GF-D8 (cell line): ENCODE results near the gene POLD2.
"Not testable (repeated sequence)": the region's sequence is repeated elsewhere in the genome, so short reads cannot be mapped to it uniquely, and the experiment has no call there.

Experiments used
- DNase-seq: peaks from one replicate; lab custom pipeline; 2025; lab: John Stamatoyannopoulos, UW

POLD2 gene

DNA sequence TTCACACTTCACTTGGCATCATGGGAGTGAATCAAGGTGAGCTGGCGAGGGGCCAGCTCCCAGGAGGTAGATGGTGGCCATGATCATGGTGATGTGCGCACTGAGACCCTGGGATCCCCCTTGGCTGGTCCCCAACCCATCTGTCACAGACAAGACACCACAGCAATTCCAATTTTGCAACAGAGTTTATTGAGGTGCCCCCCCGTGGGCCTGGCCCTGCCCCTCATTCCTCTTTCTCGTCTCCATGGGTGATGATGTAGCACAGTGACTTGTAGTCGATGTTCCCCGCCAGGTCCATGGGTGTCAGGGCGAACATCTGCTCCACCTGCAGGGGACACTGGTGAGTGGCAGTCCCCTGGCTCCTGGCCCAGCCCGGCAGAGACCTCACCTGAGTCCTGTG, 15.3 kb upstream of the POLD2 start:
- DNase-seq = no peak

- no peak for DNase-seq
Observed at GRCh38 chr7:44136731-44137130, 13.4 kb upstream of the POLD2 start.

- no peak for DNase-seq
Observed at GRCh38 chr7:44134943-44135628, 11.7 kb upstream of the POLD2 start.

DNA sequence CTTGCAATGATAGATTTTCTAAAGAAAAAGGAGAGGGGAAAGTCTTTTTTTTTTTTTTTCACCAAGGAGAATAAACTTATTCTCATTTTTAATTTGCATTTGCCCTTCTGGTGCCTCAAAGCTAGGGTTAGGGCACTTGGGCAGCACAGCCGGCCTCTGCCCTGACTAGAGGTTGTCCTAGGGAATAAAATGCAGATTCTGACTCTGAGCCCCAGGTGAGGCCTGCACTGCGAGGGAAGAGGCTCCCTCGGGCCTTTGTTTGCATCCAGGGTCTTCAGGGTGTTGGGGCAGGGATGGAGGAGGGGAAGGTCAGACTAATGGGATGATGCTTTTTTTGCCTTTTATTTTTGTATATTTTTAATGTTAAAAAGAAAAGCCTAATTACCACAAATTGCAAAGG, 9.9 kb upstream of the POLD2 start:
- no peak for DNase-seq

DNA sequence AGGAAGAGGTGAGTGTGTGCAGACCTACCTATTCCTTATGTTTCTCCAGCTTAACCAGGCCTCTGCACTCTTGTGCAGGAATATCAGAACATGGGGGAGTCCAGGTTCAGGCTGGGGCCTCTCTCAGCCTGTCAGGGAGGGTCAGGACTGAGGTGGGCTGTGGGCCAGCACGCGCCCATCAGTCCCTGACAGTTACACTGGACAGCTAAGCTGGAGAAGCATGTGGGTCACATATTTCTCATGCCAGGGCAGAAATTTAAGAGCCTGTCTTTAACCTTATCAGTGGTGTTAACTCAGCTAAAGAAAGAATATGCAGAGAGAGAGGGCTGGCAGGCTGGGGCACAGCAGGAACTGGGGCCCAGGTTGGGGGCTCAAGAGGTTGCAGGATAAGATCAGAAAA, 8.7 kb upstream of the POLD2 start:
- no peak for DNase-seq

DNA sequence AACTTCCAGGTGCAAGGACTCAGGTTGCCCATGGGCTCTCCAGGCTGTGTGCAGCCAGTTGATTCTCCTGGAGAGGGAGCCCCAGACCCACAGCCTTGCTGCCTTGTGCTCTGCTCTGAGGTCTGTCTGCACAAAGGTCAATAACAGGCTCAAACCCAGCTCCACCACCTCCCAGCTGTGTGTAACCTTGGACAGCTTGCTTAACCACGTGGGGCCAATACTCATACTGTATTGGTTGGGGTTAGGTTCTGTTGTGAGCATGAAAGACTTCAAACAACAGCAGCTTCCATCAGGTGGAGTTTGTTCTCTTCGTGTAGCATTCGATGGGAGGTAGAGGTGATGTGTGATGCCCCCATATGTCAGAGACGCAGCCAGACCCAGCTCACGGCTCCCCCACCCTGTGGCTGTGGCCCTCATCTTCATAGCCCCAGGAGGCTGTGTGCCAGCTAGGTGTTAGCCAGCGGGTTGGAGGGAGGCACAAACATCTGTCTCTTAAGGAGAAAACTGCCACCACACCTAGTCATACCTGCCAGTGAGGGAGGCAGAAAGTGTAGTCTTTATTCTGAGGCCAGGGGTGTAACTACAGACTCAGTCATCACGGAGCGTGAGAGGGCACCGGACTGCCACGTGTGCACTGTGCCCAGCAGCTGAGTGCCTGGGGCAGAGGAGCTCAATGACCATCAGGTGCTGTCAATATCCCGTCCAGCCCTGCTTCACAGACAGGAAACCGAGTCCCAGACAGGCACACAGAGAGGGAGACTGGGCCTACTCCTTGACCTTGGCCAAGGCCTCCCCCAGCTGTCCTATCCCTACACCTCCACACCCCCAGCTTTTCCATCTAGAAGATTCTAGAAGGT, 8.1 kb upstream of the POLD2 start:
- no peak for DNase-seq

- DNase-seq = no peak
Observed at GRCh38 chr7:44128721-44129582, 5.6 kb upstream of the POLD2 start.

DNA sequence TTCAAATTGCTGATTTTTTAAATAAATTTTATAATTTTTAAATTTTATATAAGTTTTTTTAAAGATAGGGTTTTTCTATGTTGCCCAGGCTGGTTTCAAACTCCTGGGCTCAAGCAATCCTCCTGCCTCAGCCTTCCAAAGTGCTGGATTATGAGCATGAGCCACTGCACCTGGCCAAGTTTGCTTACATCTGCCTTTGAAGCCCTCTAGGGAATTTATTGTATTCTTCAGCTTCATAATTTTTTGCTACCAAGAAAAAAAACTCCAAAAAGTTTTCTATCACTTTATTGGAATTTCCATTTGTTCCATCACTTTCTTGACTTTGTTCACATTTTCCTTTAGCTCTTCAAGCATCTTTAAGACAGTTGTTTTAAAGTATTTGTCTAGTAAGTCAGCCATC, 3.8 kb upstream of the POLD2 start:
- DNase-seq = no peak

GRCh38 chr7:44126574-44126973, 3.2 kb upstream of the POLD2 start:
- not testable (repeated sequence) for DNase-seq

DNA sequence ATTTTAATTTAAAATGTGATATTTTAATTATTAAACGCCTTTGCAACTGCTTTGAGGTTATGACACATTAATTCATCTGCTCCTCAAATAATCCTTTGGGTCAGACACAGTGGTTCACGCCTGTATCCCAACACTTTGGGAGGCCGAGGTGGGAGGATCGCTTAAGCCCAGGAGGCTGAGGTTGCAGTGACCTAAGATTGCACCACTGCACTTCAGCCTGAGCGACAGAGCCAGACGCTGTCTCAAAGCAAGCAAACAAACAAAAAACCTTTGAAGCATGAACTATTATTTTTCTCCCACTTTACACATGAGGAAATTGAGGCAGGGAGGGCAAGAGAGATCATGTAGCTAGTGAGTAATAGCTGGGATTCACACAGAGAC, 1.5 kb upstream of the POLD2 start:
- no peak for DNase-seq

DNA sequence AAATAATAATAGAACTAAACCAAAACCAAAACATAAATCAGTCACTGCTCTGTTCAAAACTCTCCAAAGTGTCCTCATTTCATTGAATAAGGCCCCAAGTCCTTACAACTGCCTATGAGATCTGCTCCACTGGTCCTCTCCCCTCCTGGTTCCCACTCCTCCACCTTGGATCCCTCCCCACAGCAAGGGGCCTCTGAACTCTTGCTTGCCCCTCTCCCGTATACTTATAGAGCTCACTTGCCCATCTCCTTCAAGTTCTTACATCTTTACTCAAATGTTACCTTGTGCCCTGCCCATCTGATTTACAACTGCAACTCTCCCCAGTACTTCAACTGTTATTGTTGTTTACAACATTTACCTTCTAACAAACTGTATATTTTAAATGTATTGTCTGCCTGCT, 819 bp downstream of the POLD2 start:
- no peak for DNase-seq

GRCh38 chr7:44121761-44122420, 1.5 kb downstream of the POLD2 start:
- no peak for DNase-seq

DNA sequence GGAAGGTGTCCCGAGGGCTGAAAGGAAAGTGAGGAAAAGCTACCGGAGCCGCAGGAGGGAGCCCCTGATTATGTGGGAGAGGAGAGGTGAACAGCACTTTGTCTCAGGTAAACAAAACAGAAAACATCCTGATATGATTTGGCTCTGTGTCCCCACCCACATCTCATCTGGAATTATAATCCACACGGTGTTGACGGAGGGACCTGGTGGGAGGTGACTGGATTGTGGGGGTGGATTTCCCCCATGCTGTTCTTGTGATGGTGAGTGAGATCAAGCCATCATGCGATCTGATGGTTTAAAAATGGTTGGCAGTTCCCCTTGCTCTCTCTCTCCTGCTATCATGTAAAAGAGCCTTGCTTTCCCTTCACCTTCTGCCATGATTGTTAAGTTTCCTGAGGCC, 3.0 kb downstream of the POLD2 start:
- no peak for DNase-seq

DNA sequence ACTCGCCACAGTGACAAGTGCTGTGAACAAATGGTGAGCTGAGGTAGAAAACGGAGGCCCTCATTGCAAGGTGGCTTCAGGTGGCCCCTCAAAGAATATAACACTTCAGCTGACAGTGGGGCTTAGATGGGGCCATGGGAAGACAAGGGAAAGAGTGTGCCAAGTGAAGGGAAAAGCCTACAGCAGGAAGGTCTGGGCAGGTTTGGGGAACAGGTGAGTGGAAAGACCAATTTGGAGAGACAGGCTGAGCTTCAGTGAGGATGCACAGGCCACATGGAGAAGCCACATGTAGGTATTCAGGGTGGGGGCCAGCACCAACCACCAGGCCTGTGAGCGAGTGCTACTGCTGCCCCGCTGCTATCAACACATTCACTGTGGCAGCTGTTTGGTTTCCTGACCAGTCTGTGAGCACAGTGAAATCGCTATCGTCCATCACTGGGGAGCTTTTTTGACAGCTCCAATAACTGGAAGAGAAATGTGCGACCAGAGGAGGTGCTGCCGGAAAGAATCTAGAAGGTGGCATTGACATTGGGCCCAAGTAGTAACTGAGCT, 3.4 kb downstream of the POLD2 start:
- no peak for DNase-seq

DNA sequence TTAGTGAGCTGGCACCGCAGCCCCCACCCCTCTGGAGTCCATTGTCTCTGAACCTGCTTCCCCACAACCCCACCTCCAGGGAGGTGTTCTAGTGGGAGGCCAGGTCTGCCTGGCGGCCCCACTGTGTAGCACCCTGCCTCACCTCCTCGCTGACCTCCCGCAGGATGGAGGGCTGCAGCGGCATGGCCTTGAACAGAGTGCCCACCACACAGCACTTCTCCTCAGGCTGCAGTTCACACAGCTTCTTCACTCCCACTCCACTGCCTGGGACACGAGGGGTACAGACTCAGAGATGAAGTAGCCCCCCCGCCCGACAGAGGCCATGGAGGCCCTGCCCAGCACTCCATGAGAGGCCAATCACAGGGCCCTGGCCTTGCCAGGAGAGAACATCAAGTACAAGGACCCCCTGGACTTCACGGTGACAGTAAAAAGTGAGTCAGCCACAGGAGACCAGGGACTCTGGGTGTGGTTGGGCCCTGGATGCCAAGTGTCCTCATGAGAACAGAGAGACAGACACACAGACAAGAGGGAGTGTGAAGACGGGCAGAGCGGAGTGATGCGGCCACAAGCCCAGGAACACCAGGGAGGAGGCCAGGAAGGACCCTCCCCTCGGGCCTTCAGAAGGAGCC, 5.4 kb downstream of the POLD2 start:
- no peak for DNase-seq

DNA sequence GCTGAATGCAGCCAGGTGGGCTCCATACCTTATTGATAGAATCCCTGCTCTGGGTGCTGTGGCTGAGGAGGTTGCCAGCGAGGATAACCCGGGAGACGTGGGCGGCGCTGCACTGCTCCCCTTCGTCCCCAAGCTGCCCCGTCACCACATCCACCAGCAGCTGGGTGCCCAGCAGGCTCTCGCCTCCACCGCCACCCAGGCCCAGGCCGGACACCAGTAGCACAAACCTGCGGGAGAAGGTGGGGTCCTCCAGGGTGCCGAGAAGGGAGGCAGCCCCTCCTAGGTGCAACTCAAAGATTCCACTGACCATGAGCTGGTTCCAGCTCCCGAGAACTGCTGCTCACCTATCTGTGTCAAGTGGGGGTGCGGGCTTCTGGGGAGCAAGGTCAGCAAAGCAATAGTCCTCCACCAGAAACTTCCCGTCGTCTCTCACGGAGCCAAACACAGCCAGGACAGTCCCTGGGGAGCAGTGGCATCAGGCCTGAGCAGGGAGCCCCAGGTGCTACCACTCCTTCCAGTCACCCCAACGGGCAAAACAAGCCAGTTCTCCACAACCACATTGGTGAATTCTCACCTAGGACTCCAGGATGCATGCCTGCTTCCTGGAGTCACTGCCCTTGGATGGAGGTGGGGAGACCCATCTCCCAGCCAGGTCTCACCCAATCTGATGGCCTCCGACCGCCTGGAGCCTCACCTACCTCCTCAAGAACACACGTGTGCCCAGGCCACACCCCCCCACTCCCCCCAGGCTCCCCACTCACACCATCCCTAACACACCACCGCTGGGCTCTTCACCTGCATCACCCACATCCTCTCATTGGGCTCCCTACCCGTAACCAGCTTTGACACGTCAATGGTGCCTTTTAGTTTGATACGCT, 6.3 kb downstream of the POLD2 start:
- DNase-seq = no peak

DNA sequence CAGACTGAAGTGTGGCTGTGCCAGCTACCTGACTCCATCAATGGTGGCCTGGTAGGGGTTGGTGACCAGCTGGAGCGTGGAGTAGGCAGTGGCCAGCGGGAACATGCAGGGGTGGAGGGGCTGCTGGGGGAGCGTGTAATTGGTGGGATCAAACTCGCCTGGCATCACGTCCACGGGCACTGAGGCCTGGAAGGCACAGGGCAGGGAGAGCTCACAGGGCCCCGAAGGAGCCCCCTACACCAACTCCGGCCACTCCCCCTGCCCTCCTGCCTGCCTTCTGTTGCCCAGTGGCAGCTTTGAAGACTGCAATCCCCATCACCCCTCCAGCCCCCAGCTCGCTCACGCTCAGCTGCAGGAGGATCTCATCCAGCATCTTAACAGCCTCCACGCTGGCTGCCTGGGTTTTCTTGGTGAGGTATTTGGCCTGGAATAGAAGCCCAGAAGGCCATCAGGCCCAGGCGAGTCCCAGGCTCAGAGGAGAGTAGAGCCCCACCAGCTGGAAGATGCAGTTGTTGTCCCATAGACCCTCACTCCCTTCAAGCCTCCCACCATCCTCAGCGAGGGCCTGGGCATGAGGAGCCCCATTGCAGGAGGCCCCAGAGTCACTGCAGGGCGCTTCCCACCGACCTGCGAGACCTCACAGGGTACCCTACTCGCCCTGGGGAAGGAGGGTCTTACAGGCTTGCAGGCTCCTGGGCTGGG, 7.1 kb downstream of the POLD2 start:
- DNase-seq = no peak

DNA sequence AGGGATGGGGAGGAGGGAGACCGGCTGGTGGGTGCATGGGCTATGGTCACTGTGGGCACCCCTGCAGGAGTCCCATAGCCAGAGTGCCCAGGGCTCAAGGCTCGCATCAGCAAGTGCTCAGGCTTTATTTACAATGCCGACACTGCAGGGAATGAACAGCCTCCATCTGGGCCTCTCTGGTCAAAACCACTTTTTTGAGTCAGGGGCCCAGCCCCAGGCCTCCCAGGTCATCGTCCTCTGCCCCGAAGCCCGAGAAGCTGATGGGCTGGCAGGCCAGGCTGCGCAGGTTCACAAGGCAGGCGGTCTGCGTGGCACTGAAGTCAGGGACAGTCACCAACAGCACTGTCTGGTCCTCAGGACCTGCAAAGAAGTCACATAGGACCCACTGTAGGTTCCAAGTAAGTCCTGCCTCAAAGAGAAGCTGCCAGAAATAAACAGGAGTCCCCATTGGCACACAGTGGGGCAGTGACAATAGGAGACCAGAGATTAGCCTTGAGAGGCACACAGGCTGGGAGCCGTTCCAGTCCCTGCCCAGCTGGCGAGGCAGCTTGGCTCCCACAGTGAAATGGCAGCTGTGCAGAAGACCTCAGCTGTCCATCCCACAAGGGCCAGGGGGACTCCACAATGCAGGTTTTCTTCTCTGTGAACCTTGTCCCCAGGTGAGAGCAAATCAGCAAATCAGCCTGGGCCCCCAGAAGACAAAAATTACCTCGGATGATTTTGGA, 8.6 kb downstream of the POLD2 start:
- no peak for DNase-seq

GRCh38 chr7:44113764-44114354, 9.5 kb downstream of the POLD2 start:
- no peak for DNase-seq
